Activated T-helper 1 cell treated with anti-CD3 and anti-CD28 coated beads, Interleukin-2, amount 50 U/mL, for 16 hours (primary cell): ENCODE results near the gene HPS5.
"Not testable (repeated sequence)": the region's sequence is repeated elsewhere in the genome, so short reads cannot be mapped to it uniquely, and the experiment has no call there.

ENCODE experiments used
- DNase-seq, 2 donors: peaks; one replicate each; pipeline ENCODE4 v3.0.0-alpha.2; 2020; ENCODE audit warnings: low read depth in 1 of 2, low spot score in 1 of 2

HPS5 gene

GRCh38 chr11:18277565-18278271 is 44.2 kb downstream of the HPS5 start:
- DNase-seq = no peak

DNA sequence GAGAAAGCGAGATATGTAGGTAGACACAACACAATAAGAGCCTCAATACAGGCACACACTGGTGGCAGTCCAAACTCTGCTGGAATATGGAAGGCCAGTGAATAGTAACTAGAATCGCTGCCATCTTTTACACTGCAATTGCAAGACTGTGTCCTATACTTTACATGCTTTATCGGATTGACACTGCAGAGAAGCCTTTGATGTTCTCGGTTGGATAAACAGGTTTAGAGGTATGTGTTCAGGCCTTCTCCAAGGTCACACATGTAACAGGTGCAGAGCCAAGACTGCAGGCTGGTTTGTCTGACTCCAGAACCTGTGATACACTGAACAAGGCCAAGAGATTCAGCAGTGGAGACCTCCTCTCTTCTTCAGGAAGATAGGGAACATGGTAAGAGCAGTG is 50.7 kb downstream of the HPS5 start:
- DNase-seq = no peak

GRCh38 chr11:18270102-18270501 is 51.8 kb downstream of the HPS5 start:
- DNase-seq = no peak

DNA sequence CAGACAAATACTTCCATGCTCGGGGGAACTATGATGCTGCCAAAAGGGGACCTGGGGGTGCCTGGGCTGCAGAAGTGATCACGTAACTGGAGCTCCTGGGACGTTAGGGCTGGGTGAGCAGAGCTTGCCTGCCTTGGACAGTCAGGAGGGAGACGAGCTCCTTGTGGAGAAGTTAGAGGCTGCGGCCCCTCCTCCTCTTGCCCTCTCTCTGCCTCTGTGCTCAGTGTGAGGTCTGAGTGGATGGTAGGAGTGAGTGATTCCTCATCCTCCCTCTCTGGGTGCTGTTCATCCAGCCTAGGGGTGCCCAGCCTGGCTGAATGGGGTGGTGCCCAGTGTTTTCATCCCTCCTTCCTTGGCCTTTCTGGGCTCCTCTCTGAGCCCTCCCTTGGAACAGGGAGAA is 52.7 kb downstream of the HPS5 start:
- not testable (repeated sequence) for DNase-seq

DNA sequence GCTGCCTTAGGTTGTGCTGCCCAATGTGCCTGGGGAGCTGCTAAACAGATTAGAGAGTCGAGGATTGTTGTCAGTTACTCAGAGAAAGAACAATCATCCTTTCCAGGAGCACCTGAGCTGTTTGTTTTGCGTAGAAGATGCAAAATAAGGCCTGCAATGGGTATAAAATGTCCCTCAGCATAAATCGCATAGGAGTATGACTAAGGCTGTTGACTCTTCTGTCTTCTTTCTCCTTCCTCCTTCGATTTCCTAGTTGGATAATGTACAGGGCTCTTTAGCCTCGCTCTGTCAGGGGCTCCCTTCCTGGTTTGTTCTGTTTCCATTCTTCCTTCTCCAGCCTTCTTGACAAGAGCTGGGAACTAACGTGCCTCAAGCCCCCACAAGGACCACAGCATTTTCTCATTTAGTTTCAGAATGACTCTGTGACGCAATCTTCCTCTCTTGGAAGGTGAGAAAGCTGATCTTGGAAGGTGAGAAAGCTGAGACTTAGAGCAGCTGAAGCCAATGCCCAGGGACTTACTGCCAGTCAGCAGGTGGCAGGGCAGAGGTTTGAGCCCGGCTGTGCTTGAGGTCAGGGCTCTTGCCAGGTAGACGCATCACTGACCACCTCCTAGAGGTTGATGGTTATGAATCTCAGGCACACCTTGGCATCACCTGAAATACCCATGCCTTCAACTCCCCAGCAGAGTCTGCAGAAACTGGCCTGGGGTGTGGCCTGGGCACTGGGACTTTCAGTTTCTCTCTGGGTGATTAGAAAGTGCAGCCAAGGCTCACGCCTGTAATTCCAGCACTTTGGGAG is 54.4 kb downstream of the HPS5 start:
- DNase-seq = not testable (repeated sequence)

DNA sequence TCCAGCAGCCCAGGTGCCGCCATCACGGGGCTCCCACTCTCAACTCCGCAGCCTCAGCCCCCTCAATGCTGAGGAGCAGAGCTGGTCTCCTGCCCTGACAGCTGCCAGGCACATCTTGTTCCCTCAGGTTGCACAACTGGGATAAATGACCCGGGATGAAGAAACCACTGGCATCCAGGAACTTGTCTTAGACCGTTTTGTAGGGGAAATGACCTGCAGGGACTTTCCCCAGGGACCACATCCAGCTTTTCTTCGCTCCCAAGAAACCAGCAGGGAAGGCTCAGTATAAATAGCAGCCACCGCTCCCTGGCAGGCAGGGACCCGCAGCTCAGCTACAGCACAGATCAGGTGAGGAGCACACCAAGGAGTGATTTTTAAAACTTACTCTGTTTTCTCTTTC is 56.0 kb downstream of the HPS5 start, which contains the start of gene SAA1:
Gene SAA1 (plus strand): TSS at position 316 of the 400 bp plus-strand sequence. CDS start 624 bp downstream, outside the sequence.
- DNase-seq = no peak

DNA sequence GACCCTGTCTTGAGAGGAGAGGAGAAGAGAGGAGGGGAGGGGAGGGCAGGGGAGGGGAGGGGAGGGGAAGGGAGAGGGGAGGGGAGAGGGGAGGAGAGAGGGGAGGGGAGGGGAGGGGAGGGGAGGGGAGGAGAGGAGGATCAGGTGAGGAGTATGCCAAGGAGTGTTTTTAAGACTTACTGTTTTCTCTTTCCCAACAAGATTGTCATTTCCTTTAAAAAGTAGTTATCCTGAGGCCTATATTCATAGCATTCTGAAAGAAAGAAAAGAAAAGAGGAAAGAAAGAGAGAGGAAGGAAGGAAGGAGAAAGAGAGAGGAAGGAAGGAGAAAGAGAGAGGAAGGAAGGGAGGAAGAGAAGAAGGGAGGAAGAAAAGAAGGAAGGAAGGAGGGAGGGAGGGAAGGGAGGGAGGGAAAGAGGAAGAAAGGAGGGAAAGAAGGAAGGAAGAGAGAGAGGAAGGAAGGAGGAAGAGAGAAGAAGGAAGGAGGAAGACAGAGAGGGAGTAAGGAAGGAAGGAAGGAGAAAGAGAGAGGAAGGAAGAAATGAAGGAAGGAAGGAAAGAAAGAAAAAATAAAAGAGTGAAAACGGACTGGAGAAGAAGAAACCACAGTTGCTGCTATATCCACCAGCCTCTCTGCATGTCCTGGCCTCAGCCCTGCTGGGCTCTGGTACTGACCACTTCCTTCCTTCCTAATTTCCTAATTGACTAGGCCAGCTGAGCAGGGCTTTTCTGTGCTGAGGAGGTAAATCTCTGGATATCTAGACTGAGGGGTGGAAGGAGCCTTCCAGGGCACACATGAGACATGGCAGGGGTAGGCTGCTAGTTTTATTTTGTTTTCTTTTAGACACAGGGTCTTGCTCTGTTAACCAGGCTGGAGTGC is 57.0 kb downstream of the HPS5 start:
- no peak for DNase-seq

GRCh38 chr11:18264035-18264434 is 57.9 kb downstream of the HPS5 start:
- DNase-seq = no peak

GRCh38 chr11:18262681-18263350 is 59.1 kb downstream of the HPS5 start:
- DNase-seq = not testable (repeated sequence)

- DNase-seq = no peak
Measured at GRCh38 chr11:18261721-18262120, 60.2 kb downstream of the HPS5 start.

DNA sequence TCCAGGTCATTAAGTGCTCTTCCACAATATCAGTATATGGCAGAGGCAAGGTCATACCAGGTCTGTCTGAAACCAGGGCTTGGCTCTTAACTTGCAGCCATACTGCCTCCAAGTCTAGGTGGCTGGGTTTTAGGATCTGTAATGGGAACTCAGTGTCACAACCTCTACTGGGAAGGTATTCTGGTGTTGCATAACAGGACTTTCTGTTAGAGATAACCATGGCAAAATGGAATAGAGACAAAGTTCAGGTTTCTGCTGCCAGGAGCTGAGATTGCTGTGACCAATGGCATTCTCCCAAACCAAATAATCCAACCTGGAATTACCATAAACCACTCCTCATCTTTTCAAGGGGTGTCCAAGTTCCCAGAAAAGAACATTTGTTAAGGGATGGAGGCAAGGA is 62.7 kb downstream of the HPS5 start:
- DNase-seq = no peak

GRCh38 chr11:18254781-18255361 is 67.1 kb downstream of the HPS5 start:
- no peak for DNase-seq

DNA sequence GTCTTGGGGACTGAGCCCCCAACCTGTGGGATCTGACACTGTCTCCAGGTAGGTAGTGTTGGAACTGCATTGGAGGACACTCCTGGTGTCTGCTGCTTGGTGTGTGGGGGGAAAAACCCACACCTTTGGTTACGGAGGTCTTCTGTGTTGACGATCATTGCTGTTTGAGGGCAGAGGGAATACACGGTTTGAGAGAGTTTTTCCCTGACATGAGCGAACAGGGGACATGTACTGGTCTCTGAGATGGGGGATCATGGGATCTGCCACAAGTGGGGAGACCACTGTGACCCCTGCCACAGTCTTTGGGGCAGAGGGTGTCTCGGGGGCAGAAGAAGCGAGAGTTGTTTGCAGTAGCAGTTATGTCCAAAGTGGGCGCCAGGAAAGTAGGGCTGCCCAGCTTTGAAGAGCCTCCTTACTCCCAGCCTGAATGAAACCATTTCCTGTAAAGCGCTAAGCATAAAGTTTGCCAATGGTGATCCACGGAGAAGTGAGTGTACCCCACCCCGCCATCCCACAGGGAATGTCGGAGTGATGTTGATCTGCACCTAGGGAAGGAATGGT is 68.1 kb downstream of the HPS5 start:
- no peak for DNase-seq

DNA sequence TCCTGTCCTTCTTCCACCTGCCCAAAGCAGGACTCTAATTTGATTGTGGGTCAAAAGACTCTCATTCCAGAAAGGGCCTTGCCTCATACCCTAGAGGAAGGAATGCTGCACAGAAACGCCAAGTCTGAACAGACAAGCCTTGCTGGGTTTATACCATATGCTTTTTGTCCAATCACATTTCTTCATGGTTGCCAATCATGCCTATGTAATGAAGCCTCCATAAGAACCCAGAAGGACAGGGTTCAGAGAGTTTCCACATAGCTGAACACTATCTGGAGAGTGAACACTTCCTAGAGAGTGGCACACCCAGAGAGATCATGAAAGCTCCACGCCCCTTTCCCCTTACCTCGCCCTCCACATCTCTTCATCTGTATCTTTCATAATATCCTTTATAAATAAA is 68.7 kb downstream of the HPS5 start:
- DNase-seq = no peak

DNA sequence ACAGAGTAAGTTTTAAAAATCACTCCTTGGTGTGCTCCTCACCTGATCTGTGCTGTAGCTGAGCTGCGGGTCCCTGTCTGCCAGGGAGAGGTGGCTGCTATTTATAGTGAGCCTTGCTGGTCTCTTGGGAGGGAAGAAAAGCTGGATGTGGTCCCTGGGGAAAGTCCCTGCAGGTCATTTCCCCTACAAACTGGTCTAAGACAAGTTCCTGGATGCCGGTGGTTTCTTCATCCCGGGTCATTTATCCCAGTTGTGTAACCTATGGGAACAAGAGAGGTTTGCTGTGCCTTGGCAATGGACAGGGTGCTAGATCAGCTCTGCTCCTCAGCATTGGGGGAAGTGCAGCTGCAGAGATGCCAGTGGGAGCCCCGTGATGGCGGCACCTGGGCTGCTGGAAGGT is 73.4 kb downstream of the HPS5 start, which contains the start of gene SAA2:
Gene SAA2 (minus strand): TSS at position 108 of the 400 bp plus-strand sequence. CDS start 657 bp downstream, outside the sequence.
- no peak for DNase-seq

DNA sequence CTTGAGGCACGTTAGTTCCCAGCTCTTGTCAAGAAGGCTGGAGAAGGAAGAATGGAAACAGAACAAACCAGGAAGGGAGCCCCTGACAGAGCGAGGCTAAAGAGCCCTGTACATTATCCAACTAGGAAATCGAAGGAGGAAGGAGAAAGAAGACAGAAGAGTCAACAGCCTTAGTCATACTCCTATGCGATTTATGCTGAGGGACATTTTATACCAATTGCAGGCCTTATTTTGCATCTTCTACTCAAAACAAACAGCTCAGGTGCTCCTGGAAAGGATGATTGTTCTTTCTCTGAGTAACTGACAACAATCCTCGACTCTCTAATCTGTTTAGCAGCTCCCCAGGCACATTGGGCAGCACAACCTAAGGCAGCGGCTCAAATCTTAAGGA is 74.8 kb downstream of the HPS5 start:
- not testable (repeated sequence) for DNase-seq

DNA sequence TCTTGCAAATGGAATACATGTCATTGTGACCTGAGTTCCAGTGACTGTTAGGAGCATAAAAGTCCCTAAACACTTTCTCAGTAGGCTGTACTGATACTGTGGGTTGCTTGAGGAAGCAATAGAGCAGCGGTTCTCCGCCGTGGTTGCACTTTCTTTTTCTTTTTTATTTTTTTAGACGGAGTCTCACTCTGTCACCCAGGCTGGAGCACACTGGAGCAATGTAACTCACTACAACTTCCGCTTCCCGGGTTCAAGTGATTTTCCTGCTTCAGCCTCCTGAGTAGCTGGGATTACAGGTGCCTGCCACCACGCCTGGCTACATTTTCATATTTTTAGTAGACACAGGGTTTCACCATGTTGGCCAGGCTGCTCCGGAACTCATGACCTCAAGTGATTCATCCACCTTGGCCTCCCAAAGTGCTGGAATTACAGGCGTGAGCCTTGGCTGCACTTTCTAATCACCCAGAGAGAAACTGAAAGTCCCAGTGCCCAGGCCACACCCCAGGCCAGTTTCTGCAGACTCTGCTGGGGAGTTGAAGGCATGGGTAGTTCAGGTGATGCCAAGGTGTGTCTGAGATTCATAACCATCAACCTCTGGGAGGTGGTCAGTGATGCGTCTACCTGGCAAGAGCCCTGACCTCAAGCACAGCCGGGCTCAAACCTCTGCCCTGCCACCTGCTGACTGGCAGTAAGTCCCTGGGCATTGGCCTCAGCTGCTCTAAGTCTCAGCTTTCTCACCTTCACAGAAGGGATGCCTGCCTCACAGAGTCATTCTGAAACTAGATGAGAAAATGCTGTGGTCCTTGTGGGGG is 75.4 kb downstream of the HPS5 start:
- not testable (repeated sequence) for DNase-seq

DNA sequence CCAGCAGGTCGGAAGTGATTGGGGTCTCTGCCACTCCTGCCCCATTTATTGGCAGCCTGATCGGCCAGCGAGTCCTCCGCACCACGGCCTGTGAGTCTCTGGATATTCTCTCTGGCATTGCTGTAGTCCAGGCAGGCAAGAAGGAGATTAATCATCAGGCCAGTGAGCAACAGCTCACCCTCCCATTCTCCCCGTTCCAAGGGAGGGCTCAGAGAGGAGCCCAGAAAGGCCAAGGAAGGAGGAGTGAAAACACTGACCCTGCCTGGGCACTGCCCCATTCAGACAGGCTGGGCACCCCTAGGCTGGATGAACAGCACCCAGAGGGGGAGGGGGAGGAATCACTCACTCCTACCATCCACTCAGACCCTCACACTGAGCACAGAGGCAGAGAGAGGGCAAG is 76.5 kb downstream of the HPS5 start:
- DNase-seq = no peak

DNA sequence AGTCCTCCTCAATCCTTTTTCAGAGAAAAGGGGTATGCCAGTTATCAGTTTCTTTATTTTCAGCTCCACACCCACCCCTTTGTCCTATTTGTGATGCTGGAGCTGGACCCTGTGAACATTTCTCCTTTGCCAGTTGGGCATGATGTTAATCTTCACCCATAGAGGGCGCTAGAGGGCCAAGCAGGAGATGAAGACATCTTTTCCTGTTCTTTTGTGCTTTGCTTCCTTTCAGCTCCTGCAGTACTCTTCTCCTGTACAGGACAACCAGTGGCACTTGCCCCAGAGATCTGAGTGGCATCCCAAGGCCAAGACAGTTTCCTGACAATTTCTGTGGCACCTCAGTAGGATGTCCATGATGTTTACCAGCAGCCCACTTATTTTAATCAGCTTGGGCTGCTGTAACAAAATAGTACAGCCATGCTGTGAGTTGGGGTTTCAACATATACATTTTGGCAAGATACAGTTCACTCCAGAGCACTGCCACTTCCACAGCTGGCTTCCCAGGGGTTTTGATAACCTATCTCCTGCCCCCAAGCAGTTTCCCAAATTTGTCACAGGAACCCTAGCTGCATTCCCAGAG is 78.1 kb downstream of the HPS5 start:
- peak; percentile 20 to 35 for DNase-seq
